COLO668 (cell line): Measurements from ENCODE around the gene EVPLL.
"Not testable (repeated sequence)": the region's sequence is repeated elsewhere in the genome, so short reads cannot be mapped to it uniquely, and the experiment has no call there.

Experiments
- DNase-seq: peaks from one replicate; lab custom pipeline; 2025; ENCODE audit not compliant: unreplicated experiment; lab: John Stamatoyannopoulos, UW

The EVPLL gene

DNA sequence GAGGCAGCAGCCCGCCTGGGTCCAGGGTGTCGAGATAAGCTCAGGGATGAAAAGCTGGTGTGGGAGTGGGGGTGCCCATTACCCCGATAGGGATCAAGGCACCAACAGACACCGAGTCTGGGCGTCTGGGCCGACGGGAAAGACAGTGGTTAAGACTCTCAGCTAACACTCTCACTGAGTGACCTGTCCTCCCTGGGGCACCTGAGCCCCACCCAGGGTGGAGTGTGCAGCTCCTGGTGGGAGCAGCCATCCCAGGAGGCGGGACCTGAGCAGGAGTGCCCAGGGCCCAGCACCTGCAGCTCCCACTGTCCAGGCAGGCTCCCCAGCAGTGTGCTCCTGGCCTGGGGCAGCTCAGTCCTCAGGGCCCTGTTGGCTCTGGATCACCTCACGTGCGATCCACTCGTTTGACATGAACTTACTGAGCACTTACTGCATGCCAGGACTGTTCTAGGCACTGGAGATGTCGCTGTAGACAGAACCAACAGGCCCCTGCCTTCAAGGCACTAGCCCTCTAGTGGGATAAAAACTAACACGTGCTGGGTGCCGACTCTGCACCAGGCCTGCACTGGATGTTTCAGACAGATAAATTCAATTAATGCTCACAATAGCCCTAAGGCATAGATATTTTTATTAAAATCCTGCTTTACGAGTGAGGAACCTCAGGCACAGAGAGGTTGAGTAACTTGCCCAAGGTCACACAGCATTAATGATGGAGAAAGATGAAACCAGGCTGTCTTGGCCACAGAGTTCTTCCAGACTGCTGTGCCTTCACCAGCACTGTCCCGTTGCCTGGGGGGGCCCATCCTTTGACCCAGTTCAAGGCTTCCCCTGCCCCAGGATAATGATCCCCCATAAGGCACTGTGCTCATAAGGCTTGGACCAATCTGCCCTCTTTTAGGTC is 1.9 kb downstream of the EVPLL start:
- DNase-seq = no peak

DNA sequence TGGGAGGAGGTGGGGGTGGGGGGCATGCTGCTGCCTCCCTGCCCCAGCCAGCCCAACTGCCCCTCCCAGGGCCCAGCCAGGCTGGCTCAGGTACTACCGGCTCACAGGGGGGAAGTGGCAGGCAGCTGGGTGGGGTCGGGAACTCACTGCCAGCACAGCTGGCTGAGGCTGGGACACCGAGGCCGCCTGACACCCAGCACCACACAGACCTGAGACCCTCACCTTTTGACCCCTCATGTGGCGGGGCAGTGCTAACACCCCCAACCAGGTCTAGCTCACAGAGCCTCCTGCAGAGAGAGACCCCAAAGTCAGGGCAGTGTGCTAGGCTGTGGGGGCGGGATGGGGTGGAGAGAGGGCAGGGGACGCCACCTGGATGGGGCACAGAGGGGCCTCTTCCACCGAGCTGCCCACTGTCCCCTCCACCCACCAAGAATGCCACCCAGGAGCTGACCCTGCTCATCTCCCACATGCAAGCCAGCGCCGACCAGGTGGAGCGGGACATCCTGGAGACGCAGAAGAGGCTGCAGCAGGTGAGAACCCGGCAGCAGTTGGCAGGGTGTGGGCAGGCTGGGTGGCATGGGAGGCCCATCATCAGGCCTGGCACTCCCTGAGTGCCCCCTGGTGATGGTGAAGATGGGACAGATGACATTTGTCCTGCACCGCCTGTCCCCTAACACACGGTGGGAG is 3.0 kb downstream of the EVPLL start:
- DNase-seq = no peak

GRCh38 chr17:18381158-18381952 is 3.8 kb downstream of the EVPLL start:
- DNase-seq = no peak

DNA sequence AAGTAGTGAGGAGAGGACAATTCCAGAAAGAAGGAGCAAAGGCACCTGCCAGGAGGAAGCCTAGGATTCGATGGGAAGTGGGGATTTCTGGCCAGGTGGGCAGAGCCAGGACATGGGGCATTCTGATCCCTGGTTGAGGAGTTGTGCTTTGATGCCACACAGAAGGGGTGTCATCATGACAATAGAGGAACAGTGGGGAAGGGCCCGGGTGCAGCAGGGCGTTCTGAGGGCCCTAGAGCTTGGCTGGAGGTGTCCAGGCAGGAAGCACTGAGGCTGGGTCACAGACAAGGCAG is 4.3 kb downstream of the EVPLL start:
- no peak for DNase-seq

DNA sequence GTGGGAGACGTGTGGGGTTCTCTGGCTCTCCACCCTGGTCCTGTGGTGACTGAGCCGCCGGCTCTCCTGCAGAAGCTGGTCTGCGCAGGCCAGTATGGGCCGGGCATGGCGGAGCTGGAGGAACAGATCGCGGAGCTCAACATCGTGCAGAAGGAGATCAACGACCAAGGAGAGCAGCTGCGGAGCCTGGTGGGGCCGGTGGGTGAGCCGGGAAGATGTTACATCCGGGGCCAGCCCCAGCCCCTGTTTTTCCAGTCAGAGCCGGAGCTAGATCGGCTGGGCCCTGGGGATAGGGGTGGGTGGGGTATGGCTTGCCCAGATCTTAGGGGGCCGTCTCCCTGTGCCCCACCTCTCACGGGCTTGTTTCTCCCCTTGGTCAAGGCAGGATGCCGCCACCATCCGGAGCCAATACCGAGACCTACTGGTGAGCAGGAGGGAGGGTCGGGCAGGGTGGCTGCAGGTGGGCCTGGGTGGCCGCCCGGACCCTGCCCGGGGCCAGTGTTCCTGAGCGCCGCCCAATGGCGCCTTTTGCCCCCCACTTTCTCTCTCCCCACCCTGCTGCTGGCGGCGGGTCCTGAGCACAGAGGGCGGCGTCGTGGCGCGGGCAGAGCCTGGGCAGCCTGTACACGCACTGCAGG is 5.0 kb downstream of the EVPLL start:
- DNase-seq = no peak

- peak; percentile 30 for DNase-seq
Measured at GRCh38 chr17:18383079-18383481, 5.5 kb downstream of the EVPLL start.

- DNase-seq = not testable (repeated sequence)
Measured at GRCh38 chr17:18384271-18384670, 6.7 kb downstream of the EVPLL start.

GRCh38 chr17:18387583-18387982 is 10.0 kb downstream of the EVPLL start:
- DNase-seq = not testable (repeated sequence)

DNA sequence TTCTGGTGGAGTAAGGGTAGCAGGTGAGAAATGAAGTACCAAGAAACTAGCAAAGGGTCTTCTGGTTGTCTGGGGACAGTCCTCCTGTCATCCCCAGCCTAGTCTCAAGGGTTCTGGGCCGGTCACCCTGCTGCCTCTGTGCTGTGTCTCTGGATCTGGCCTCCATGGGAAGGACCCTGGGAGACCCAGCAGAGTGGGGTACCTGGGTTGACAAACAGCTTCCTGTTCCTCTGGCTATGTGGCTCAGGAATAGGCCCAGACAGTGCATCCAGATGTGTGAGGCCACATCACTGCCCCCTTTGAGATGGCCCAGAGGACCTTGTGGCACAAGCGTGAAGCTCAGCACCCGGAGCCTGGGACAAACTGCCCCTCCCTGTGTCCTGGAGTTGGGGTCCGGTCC is 10.7 kb downstream of the EVPLL start:
- DNase-seq = not testable (repeated sequence)

DNA sequence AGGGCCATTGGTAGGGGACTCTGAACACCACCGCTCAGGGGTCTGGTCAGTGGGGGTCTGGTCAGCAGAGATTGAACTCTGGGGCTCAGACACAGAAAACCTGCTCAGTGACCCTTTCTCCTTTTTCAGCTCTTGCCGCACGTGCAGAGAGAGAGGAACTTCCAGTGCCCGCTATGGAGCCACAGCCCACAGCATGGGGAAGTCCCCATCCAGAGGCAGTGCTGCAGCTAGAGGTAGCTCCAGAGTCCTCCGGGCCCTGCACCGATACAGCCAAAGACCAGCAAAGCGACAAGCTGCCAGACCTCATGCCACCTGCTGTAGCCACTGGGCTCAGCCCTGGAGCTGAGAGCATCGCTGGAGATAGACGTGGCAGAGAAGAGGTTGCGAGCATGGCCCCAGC is 11.2 kb downstream of the EVPLL start:
- DNase-seq = not testable (repeated sequence)

- DNase-seq = not testable (repeated sequence)
Measured at GRCh38 chr17:18401872-18402590, 24.5 kb downstream of the EVPLL start.

DNA sequence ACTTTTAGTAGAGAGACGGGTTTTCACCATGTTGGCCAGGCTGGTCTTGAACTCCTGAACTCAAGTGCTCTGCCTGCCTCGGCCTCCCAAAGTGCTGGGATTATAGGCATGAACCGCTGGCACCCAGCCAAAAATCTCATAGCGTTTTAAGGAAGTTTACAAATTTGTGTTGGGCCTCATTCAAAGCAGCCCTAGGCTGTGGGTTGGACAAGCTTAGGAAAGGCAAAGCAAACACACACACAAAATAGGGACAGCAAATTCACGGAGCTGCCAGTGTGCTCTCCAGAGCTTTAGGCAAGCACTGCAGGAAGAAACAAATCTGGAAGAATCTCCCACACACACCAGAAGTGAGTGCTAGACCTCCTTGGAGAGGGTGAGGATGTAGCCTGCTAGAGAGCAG is 25.6 kb downstream of the EVPLL start:
- not testable (repeated sequence) for DNase-seq

DNA sequence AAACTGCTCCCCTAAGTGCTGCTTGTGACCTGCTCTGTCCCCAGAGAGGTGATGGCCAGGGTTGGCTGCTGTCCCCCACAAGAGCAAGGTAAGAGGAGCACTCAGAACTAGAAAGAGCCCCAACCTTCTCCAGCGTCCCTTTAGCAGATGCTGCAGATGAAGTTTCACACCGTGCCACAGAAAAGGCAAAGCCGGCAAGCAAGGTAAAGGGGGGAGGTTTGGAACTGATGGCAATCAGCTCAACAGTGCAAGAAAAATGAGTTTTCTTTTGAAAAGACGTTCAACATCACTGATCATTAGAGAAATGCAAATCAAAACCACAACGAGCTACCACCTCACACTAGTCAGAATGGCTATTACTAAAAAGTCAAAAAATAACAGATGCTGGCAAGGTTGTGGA is 26.0 kb downstream of the EVPLL start:
- not testable (repeated sequence) for DNase-seq

DNA sequence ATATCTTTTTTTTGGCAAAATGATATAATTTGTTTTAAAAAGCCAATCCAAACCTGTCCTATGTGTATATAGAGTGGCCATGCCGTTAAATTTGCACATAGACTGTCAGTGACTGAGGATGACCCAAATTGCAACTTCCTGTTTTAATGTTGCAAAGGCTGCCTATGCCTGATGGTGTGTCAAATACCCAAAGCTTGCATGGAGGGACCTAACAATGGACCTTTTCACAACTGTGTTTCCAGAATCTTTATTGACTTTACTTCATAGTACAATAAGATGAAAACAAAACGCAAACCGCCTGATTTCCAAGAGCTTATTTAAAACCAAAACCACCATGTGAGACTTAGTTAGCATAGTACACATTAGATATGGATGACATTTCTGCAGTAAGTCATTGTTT is 31.3 kb downstream of the EVPLL start:
- DNase-seq = not testable (repeated sequence)

DNA sequence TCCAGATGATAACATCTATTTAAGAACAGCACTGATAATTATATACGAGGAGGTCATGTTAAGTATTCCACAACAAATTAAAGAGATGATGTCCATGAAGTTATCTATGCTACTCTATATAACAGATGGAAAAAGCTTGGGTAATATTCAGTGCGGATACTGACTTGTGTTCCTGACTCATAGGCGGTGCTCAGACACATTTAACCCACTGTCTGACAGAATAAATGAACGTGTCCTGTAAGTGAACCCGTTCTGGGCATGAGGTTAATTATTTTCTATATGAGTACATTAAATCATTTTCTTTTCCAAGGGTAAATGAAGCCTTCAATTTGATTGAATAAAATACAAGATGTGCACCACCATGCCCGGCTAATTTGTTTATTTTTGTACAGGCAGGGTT is 31.7 kb downstream of the EVPLL start:
- DNase-seq = not testable (repeated sequence)

- DNase-seq = not testable (repeated sequence)
Measured at GRCh38 chr17:18410736-18411135, 33.2 kb downstream of the EVPLL start.

- not testable (repeated sequence) for DNase-seq
Measured at GRCh38 chr17:18411377-18411864, 33.8 kb downstream of the EVPLL start.

DNA sequence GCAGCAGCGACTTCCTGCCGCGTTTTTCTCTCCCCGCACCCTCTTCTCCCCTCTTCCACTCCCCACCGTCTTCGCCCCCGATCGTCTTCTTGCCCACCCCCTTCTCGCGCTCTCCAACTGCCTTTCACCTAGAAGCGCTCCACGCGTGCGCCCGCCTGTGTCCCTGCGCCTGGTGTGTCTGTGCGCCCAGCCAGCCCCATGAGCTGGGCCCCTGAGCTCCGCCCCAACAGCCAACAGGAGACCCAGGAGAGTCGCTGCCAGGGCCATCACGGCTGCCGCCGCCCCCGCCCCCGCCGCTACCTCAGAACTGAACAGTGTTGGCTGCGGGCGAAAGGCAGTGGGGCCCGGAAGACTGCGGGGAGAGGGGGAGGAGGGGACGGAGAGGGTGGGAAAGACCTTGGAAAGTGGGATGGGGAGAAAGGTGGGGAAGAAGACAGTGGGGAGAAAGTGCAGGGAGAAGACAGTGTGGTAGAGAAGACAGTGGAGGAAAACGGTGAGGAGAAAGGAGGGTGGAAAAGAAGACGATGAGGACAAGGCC is 34.5 kb downstream of the EVPLL start:
- DNase-seq = not testable (repeated sequence)

- not testable (repeated sequence) for DNase-seq
Measured at GRCh38 chr17:18421521-18421920, 43.9 kb downstream of the EVPLL start.

DNA sequence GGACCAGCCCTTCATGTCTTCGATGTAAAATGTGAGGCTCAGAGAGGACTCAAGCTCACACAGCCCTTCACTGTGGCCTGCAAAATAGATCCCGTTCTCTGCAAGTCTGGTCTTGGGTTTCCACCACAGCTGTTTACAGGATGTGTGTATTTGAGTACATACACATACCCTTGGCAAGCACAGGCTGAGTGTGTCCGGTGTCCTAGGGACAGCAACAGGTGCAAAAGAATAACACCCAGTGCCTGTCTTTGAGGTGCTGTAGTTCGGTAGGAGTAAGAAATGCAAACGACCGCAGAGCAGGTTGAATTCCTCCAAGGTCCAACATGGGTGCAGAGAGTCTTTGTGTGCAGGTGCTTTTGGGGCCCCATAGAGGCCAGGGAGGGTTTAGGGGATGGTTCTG is 44.9 kb downstream of the EVPLL start:
- not testable (repeated sequence) for DNase-seq
